Endothelial cell of umbilical vein (primary cell): ENCODE measurements around the gene ZNF329. TPM values are rescaled to one million over a fixed set of nuclear protein-coding genes. Genes with fewer than 3 reads are reported as not detected.
A peak's percentile ranks its signal among the peaks of the same experiment; 100 is the strongest.

Experiments used
- BruUV-seq: library from RNA; stranded (reverse); fragments of 400-500 nt; replicated peaks from 2 replicates; lab custom pipeline; 2021; lab: Mats Ljungman, UMichigan
- CTCF ChIA-PET: fragments of 300-600, 350-600 bp; sonication (Branson Sonifier 250); formaldehyde crosslinking; loops from one replicate; lab custom pipeline; 2021; ENCODE audit warnings: antibody characterized with exemption, inconsistent platforms; lab: Charles Lee
- POLR2A ChIA-PET: fragments of 300-600, 350-600 bp; sonication (Branson Sonifier 250); formaldehyde crosslinking; loops from one replicate; lab custom pipeline; 2021; ENCODE audit warnings: antibody characterized with exemption, inconsistent platforms; lab: Charles Lee
- DNase-seq: peaks from one replicate; pipeline ENCODE4 v3.0.0-alpha.2; 2011; ENCODE audit warnings: low read depth, low spot score
- FAIRE-seq: peaks from 2 replicates; lab custom pipeline; 2011; peaks lifted over from hg19 to GRCh38; lab: Jason Lieb, UNC
- H2AFZ ChIP-seq: 2 replicates; pipeline ENCODE4 v1.6.0; 2012; ENCODE audit warnings: low read depth, low read length, control low read depth, inconsistent platforms
- H3K27ac ChIP-seq: 2 replicates; pipeline ENCODE4 v1.5.1; 2011; ENCODE audit warnings: low read depth, mild to moderate bottlenecking, control low read depth, low read length, moderate library complexity; ENCODE audit not compliant: insufficient read depth
- H3K27me3 ChIP-seq, 2 experiments: 2 replicates each; pipeline versions ENCODE4 v1.6.0 to v1.6.1; 2011; ENCODE audit warnings: low read length in 2 of 2, mixed read lengths in 1 of 2; ENCODE audit not compliant: control insufficient read depth in 2 of 2, insufficient read depth in 2 of 2
- H3K36me3 ChIP-seq, 2 experiments: 2 replicates in 1 of 2; 3 replicates in 1 of 2; pipeline ENCODE4 v1.5.1; 2011; ENCODE audit warnings: low read length in 2 of 2, mild to moderate bottlenecking in 1 of 2, moderate library complexity in 1 of 2; ENCODE audit not compliant: control insufficient read depth in 2 of 2, insufficient read depth in 2 of 2; ENCODE audit errors: extremely low read depth in 1 of 2
- H3K4me1 ChIP-seq: 3 replicates; pipeline ENCODE4 v1.5.1; 2011; ENCODE audit warnings: mild to moderate bottlenecking, low read length; ENCODE audit not compliant: control insufficient read depth, insufficient read depth; ENCODE audit errors: extremely low read depth
- H3K4me2 ChIP-seq: 2 replicates; pipeline ENCODE4 v1.6.1; 2011; ENCODE audit warnings: low read length, control low read depth, mixed read lengths; ENCODE audit not compliant: insufficient read depth
- H3K4me3 ChIP-seq, 3 experiments: fragments of 200-600 bp in 1 of 3; sonication (generic), shearing (Covaris generic) in 1 of 3; replicated peaks in 1 of 3; 2 replicates each; pipeline ENCODE4 v1.5.1; 2011 to 2016; ENCODE audit warnings: control low read depth in 3 of 3, low read length in 3 of 3, mild to moderate bottlenecking in 2 of 3, inconsistent platforms in 1 of 3, low read depth in 1 of 3, moderate library complexity in 1 of 3; ENCODE audit not compliant: insufficient read depth in 1 of 3
- H3K79me2 ChIP-seq: 2 replicates; pipeline ENCODE4 v1.6.0; 2012; ENCODE audit warnings: low read length, inconsistent platforms; ENCODE audit not compliant: control insufficient read depth, insufficient read depth
- H3K9ac ChIP-seq: replicated peaks from 2 replicates; pipeline ENCODE3; 2011; ENCODE audit warnings: low read length, control low read depth; ENCODE audit not compliant: insufficient read depth; ENCODE audit errors: extremely low read depth
- H3K9me1 ChIP-seq: replicated peaks from 3 replicates; pipeline ENCODE4 v1.6.0; 2011; ENCODE audit warnings: mild to moderate bottlenecking, low read length; ENCODE audit not compliant: control insufficient read depth, insufficient read depth; ENCODE audit errors: extremely low read depth
- H3K9me3 ChIP-seq: replicated peaks from 2 replicates; pipeline ENCODE4 v1.5.1; 2012; ENCODE audit warnings: low read length, inconsistent platforms; ENCODE audit not compliant: control insufficient read depth, insufficient read depth
- H4K20me1 ChIP-seq: replicated peaks from 2 replicates; pipeline ENCODE3; 2011; ENCODE audit warnings: mild to moderate bottlenecking, low read length; ENCODE audit not compliant: control insufficient read depth, insufficient read depth; ENCODE audit errors: extremely low read depth
- EZH2 ChIP-seq: IDR thresholded peaks from 2 replicates; pipeline ENCODE4 v1.6.1; 2012; ENCODE audit warnings: borderline replicate concordance, low read depth, mild to moderate bottlenecking, moderate library complexity, low read length, inconsistent platforms; ENCODE audit not compliant: severe bottlenecking
- FOS ChIP-seq: IDR thresholded peaks from 2 replicates; pipeline ENCODE4 v1.6.1; 2011; ENCODE audit warnings: mild to moderate bottlenecking, low read length, moderate library complexity, borderline replicate concordance; ENCODE audit not compliant: insufficient read depth
- GATA2 ChIP-seq: IDR thresholded peaks from 2 replicates; pipeline ENCODE4 v1.7.0; 2011; ENCODE audit warnings: low read depth, mild to moderate bottlenecking, moderate library complexity, mixed read lengths, low read length; ENCODE audit not compliant: insufficient read length, insufficient read depth
- JUN ChIP-seq: IDR thresholded peaks from 2 replicates; pipeline ENCODE4 v1.6.1; 2011; ENCODE audit warnings: borderline replicate concordance, low read depth; ENCODE audit not compliant: insufficient read length, insufficient read depth
- MAX ChIP-seq: IDR thresholded peaks from 2 replicates; pipeline ENCODE4 v1.6.1; 2011; ENCODE audit not compliant: insufficient read depth, insufficient read length
- MYC ChIP-seq: IDR thresholded peaks from one replicate; pipeline ENCODE4 v1.6.1; 2011; ENCODE audit warnings: mild to moderate bottlenecking, low read depth, low read length
- POLR2A ChIP-seq: IDR thresholded peaks from 2 replicates; pipeline ENCODE4 v1.6.1; 2012; ENCODE audit warnings: low read depth, mild to moderate bottlenecking, control low read depth, low read length
- POLR2AphosphoS5 ChIP-seq: IDR thresholded peaks from 2 replicates; pipeline ENCODE4 v1.6.1; 2012; ENCODE audit warnings: low read depth, mild to moderate bottlenecking, control low read depth, low read length, moderate library complexity; ENCODE audit not compliant: insufficient read depth
- dilution Hi-C: fragments of 300-500 bp; cut with MboI; formaldehyde crosslinking; loops from one replicate; pipeline ENCODE4 v1.15.0; 2019; ENCODE audit warnings: low sequenced_read_pairs; ENCODE audit not compliant: extremely low pct_ligation_motif_present
- intact Hi-C: fragments of 100-400 bp; cut with micrococcal nuclease; formaldehyde crosslinking; loops from one replicate; pipeline ENCODE4 v1.10.0; 2022
- polyA plus RNA-seq, 4 experiments: library from polyadenylated mRNA; depleted of rRNA in 3 of 4; stranded (reverse) in 3 of 4; unstranded in 1 of 4; fragments of >200 nt; gene quantifications; 2 replicates each; pipeline versions ENCODE4 v1.2.1 to v1.2.3, GENCODE V29; 2011 to 2012; ENCODE audit warnings: missing spikeins in 1 of 4
- total RNA-seq: library from RNA; stranded (reverse); gene quantifications from 2 replicates; pipeline ENCODE4 v1.2.3, GENCODE V29; 2021
- TF ChIP-seq, protein P1 (sequence below), 2 donors: IDR thresholded peaks; 1 replicate in 1 of 2; 2 replicates in 1 of 2; pipeline ENCODE4 v1.5.1; 2011; ENCODE audit warnings: low read length in 2 of 2, mild to moderate bottlenecking in 2 of 2, moderate library complexity in 2 of 2, control low read depth in 1 of 2, inconsistent platforms in 1 of 2, low read depth in 1 of 2; ENCODE audit not compliant: insufficient read depth in 1 of 2; ENCODE audit errors: extremely low read depth in 1 of 2

ZNF329 gene
- total and polyA plus RNA-seq, 2 donors (not counting 3 experiments of a cell fraction or from before 2014, with no cell fraction given) = 3.0 to 5.3 TPM

DNA sequence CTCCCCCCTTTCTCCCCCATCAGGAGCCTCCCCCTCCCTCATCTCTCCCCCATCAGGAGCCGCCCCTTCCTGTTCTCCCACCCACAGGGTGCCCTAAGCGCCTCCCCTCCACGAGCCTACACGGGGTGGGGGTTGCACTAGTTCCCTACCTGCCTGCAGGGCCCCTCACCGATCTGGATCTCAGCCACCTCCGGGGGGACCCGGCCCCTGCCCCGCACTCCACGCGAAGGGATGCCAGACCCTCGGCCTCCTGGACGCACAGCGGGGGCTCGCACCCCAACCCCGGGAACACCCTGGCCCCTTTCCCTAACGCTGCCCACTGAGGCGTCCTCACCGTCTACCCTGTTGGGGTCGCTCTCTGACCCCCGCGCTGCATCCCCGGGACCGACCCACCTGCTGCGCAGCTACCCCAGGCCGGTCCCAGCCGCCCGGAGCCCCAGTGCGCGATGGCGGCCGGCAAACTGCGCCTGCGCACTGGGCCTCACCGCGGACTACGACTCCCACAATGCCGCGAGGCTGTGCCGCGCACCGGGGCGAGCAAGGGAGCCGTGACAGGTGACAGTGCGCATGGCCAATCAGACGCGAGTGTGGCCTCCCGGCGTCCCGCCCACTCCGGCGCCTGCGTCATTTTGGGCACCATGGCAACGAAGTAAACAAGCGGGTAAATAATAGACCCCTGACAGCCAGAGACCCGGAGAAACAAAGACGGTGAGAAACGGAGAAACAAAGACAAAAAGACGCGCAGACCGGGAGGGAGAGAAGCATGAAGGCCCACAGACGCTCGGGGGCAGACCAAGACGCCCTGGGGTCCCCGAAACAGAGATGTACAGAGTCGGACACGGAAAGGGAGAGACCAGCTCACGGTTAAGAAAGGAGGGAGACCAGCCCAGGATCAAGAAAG is 52.6 kb downstream of the ZNF329 start, which contains the start of gene ZSCAN18:
ZSCAN18 (minus strand) TSS at position 451 of the 901 bp plus-strand sequence. CDS start 7,964 bp downstream, outside the sequence.
- Histone ChIP-seq H3K4me1 (no peaks in the 10 kb centered on the region), H3K4me2 (peak within 1 kb of the TSS; percentile 41), H3K27me3 (no peaks in the 10 kb centered on the region), H3K79me2 (no peaks in the 10 kb centered on the region), H3K27ac (peak within 1 kb of the TSS; percentile 70), H4K20me1 (no peaks in the 10 kb centered on the region), H2AFZ (peak within 1 kb of the TSS; percentile 77), H3K9ac (peak within 1 kb of the TSS; percentile 79), H3K9me3 (peaks cover 3% of the 10 kb centered on the region), H3K36me3 (no peaks in the 10 kb centered on the region), H3K9me1 (no peaks in the 10 kb centered on the region), H3K4me3 (peak within 1 kb of the TSS; percentile 38 to 72 (median 43))
- intact Hi-C loops (loop anchor here (10.0 kb wide), 1 partner anchor 57 kb away; the partner anchor contains the start of gene ZNF329), dilution Hi-C loops (no loop called here)
- DNase-seq = peak; percentile 93
- no peak for TF ChIP-seq JUN
- TF ChIP-seq MAX = peak; percentile 55
- peak; percentile 33 for FAIRE-seq
- no TSS peak for BruUV-seq
- CTCF ChIA-PET = no interaction called here
- POLR2A ChIA-PET = no interaction called here

DNA sequence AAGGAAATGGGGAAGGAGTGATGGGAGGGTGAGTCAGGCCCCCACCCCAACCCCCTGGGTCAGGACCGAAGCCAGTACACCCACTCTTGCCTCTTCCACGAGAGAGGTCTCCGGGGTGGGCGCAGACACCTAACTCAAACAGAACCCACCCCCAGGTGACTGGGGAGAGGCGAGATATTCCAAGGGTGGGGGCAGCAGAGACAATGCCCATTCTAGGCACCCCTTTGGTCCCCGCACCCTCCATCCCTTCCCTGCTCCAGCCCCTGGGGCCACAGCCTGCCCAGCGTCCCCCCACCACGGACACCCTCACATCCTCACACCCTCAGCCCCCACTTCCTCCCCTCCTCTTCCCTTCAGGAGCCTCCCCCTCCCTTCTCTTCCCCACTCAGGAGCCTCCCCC is 53.2 kb downstream of the ZNF329 start:
- TF ChIP-seq MYC (no peak), JUN (no peak), POLR2AphosphoS5 (no peak), POLR2A (no peak), FOS (no peak), EZH2 (no peak), MAX (no peak), GATA2 (no peak)
- TF ChIP-seq, protein P1, sequence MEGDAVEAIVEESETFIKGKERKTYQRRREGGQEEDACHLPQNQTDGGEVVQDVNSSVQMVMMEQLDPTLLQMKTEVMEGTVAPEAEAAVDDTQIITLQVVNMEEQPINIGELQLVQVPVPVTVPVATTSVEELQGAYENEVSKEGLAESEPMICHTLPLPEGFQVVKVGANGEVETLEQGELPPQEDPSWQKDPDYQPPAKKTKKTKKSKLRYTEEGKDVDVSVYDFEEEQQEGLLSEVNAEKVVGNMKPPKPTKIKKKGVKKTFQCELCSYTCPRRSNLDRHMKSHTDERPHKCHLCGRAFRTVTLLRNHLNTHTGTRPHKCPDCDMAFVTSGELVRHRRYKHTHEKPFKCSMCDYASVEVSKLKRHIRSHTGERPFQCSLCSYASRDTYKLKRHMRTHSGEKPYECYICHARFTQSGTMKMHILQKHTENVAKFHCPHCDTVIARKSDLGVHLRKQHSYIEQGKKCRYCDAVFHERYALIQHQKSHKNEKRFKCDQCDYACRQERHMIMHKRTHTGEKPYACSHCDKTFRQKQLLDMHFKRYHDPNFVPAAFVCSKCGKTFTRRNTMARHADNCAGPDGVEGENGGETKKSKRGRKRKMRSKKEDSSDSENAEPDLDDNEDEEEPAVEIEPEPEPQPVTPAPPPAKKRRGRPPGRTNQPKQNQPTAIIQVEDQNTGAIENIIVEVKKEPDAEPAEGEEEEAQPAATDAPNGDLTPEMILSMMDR (IDR thresholded peaks at IDR 0.05; ENCODE audit: extremely low read depth in 1 of 2, insufficient read depth in 1 of 2, low read depth in 1 of 2, low read length in 2 of 2) = no peak
- no peak for FAIRE-seq
- ChIA-PET POLR2A (no interaction called here), CTCF (no interaction called here)
- Histone ChIP-seq H3K4me3 (peak overlapping the region in 1 of 3 experiments; percentile 72), H3K79me2 (no peaks in the 10 kb centered on the region), H2AFZ (no peak overlapping the region), H3K4me1 (no peaks in the 10 kb centered on the region), H3K9me3 (peaks cover 3% of the 10 kb centered on the region), H3K27ac (no peak overlapping the region), H3K4me2 (no peak overlapping the region), H4K20me1 (no peaks in the 10 kb centered on the region), H3K36me3 (no peaks in the 10 kb centered on the region), H3K9ac (no peak overlapping the region), H3K9me1 (no peaks in the 10 kb centered on the region), H3K27me3 (no peaks in the 10 kb centered on the region)
- no peak for DNase-seq
- intact Hi-C loops (loop anchor here (10.0 kb wide), 1 partner anchor 57 kb away; the partner anchor contains the start of gene ZNF329), dilution Hi-C loops (no loop called here)
- BruUV-seq = no TSS peak
